Liver (tissue), 9 donors: ENCODE results near the gene MSI2. TPM values are rescaled to one million over a fixed set of nuclear protein-coding genes. Genes with fewer than 3 reads are reported as not detected.

Experiments
- DNase-seq: peaks from one replicate; pipeline ENCODE4 v3.0.0-alpha.2; 2017; ENCODE audit warnings: low spot score
- H3K27ac ChIP-seq, 2 donors: one replicate each; pipeline ENCODE4 v1.7.0; 2013; ENCODE audit warnings: inconsistent platforms in 2 of 2, low read length in 2 of 2, control low read depth in 1 of 2, low read depth in 1 of 2, mild to moderate bottlenecking in 1 of 2
- H3K27me3 ChIP-seq, 4 donors: one replicate each; pipeline versions ENCODE4 v1.6.1 to v1.7.0; 2013; ENCODE audit warnings: low read length in 3 of 4, inconsistent platforms in 1 of 4, mild to moderate bottlenecking in 1 of 4, moderate library complexity in 1 of 4; ENCODE audit not compliant: control insufficient read depth in 4 of 4, insufficient read depth in 4 of 4
- H3K36me3 ChIP-seq, 4 donors: one replicate each; pipeline versions ENCODE4 v1.6.1 to v1.7.0; 2013; ENCODE audit warnings: low read length in 3 of 4, mild to moderate bottlenecking in 3 of 4, low read depth in 1 of 4, moderate library complexity in 1 of 4; ENCODE audit not compliant: control insufficient read depth in 4 of 4, insufficient read depth in 3 of 4
- H3K4me1 ChIP-seq, 4 donors: one replicate each; pipeline versions ENCODE4 v1.6.1 to v1.7.0; 2013; ENCODE audit warnings: low read length in 3 of 4, mild to moderate bottlenecking in 3 of 4, moderate library complexity in 1 of 4; ENCODE audit not compliant: control insufficient read depth in 4 of 4, insufficient read depth in 4 of 4
- H3K4me3 ChIP-seq, 3 donors: one replicate each; pipeline versions ENCODE4 v1.6.1 to v1.7.0; 2013; ENCODE audit warnings: low read length in 3 of 3, control low read depth in 1 of 3, low read depth in 1 of 3, mild to moderate bottlenecking in 1 of 3
- H3K9ac ChIP-seq, 2 donors: one replicate each; pipeline ENCODE4 v1.7.0; 2013; ENCODE audit warnings: low read length in 2 of 2, mild to moderate bottlenecking in 2 of 2, moderate library complexity in 2 of 2, control low read depth in 1 of 2, low read depth in 1 of 2
- H3K9me3 ChIP-seq, 4 donors: one replicate each; pipeline versions ENCODE4 v1.6.1 to v1.7.0; 2013; ENCODE audit warnings: low read length in 3 of 4; ENCODE audit not compliant: control insufficient read depth in 4 of 4
- CTCF ChIP-seq: fragments of 150-350 bp; IDR thresholded peaks from 2 replicates; pipeline ENCODE4 v1.5.1; 2017; ENCODE audit warnings: improper control_type of control experiment, low read depth, low read length; ENCODE audit not compliant: missing input control
- EGR1 ChIP-seq, 2 donors: IDR thresholded peaks; 2 replicates each; pipeline ENCODE4 v1.6.1; 2016 to 2018; ENCODE audit warnings: antibody characterized with exemption in 2 of 2, low read depth in 2 of 2
- FOXA1 ChIP-seq: IDR thresholded peaks from 2 replicates; pipeline ENCODE4 v1.6.1; 2016; ENCODE audit warnings: antibody characterized with exemption
- FOXA2 ChIP-seq: IDR thresholded peaks from 2 replicates; pipeline ENCODE4 v1.6.1; 2016; ENCODE audit warnings: antibody characterized with exemption
- GABPA ChIP-seq, 2 donors: IDR thresholded peaks in 1 of 2; conservative IDR thresholded peaks in 1 of 2; 2 replicates each; pipeline ENCODE4 v1.6.1; 2016; ENCODE audit warnings: antibody characterized with exemption in 2 of 2, mild to moderate bottlenecking in 1 of 2, moderate library complexity in 1 of 2
- HNF4A ChIP-seq, 2 donors: conservative IDR thresholded peaks; 2 replicates each; pipeline ENCODE4 v1.6.1; 2016; ENCODE audit warnings: antibody characterized with exemption in 2 of 2, mild to moderate bottlenecking in 2 of 2
- HNF4G ChIP-seq: IDR thresholded peaks from 2 replicates; pipeline ENCODE4 v1.6.1; 2016; ENCODE audit warnings: antibody characterized with exemption
- JUND ChIP-seq, 2 donors: IDR thresholded peaks; 2 replicates each; pipeline ENCODE4 v1.6.1; 2016; ENCODE audit warnings: antibody characterized with exemption in 2 of 2
- MAX ChIP-seq: IDR thresholded peaks from 2 replicates; pipeline ENCODE4 v1.6.1; 2016; ENCODE audit warnings: antibody characterized with exemption
- NR2F2 ChIP-seq: IDR thresholded peaks from 2 replicates; pipeline ENCODE4 v1.6.1; 2016; ENCODE audit warnings: antibody characterized with exemption
- RAD21 ChIP-seq, 2 donors: IDR thresholded peaks; 2 replicates each; pipeline ENCODE4 v1.6.1; 2016; ENCODE audit warnings: antibody characterized with exemption in 2 of 2, mild to moderate bottlenecking in 2 of 2
- REST ChIP-seq: IDR thresholded peaks from 2 replicates; pipeline ENCODE4 v1.6.1; 2016; ENCODE audit warnings: antibody characterized with exemption, mild to moderate bottlenecking
- RXRA ChIP-seq, 2 donors: IDR thresholded peaks; 2 replicates each; pipeline ENCODE4 v1.6.1; 2017 to 2018; ENCODE audit warnings: antibody characterized with exemption in 2 of 2, mild to moderate bottlenecking in 1 of 2
- SP1 ChIP-seq: IDR thresholded peaks from 2 replicates; pipeline ENCODE4 v1.6.1; 2018; ENCODE audit warnings: antibody characterized with exemption, mild to moderate bottlenecking
- TAF1 ChIP-seq: conservative IDR thresholded peaks from 2 replicates; pipeline ENCODE4 v1.6.1; 2016; ENCODE audit warnings: antibody characterized with exemption, mild to moderate bottlenecking
- YY1 ChIP-seq: IDR thresholded peaks from 2 replicates; pipeline ENCODE4 v1.6.1; 2016; ENCODE audit warnings: antibody characterized with exemption, mild to moderate bottlenecking
- WGBS: extraction: QIAGEN DNeasy Blood & Tissue Kit; methylation state at CpG from one replicate; pipeline ENCODE4 v1.1.7; 2013; 5-methylcytosine and 5-hydroxymethylcytosine counted together
- polyA plus RNA-seq, 2 donors: library from polyadenylated mRNA; stranded (reverse) in 1 of 2; unstranded in 1 of 2; fragments of 200-250 nt in 1 of 2; fragments of >200 nt in 1 of 2; fragmentation: Nextera tagmentation in 1 of 2; extraction: Ambion mirVana in 1 of 2; gene quantifications; one replicate each; pipeline versions ENCODE4 v1.2.1 to v1.2.3, GENCODE V29; 2013 to 2015
- total RNA-seq, 2 donors: library from RNA; depleted of rRNA; stranded (reverse); fragments of >200 nt; gene quantifications; one replicate each; pipeline ENCODE4 v1.2.3, GENCODE V29; 2014
- TF ChIP-seq, protein P1 (sequence below): IDR thresholded peaks from 2 replicates; pipeline ENCODE4 v1.6.1; 2016; ENCODE audit warnings: antibody characterized with exemption
- TF ChIP-seq, protein P2 (sequence below): IDR thresholded peaks from 2 replicates; pipeline ENCODE4 v1.6.1; 2016; ENCODE audit warnings: antibody characterized with exemption
- donor health status: healthy.
- donor health status: healthy.
- donor health status: healthy.
- donor health status: healthy.
- donor health status: healthy.

Gene MSI2
- total and polyA plus RNA-seq, 4 donors: 5.7 to 15.6 (median 9.2) TPM

DNA sequence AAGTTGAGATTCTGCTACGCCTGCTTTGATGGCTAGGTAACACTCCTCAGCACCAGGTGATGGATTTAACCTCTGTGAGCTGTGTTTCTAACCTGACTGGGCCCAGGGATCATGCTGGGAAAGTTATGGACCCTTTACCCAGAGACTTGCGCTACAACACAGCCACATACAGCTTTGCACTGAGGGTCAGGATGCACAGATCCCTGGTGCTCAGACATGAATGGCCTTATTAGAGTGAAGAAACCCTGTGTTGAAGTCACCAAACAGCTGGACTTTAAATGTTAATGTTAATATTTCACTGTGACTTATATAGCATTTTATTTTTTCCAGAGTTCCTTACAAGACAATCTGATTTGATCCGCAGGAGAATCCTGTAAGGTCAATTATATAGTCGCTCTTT, 114.3 kb downstream of the MSI2 start:
- TF ChIP-seq CTCF (no peak), NR2F2 (no peak)
- H3K36me3 ChIP-seq: no peaks in the 10 kb centered on the region
- no peak overlapping the region for H3K27ac ChIP-seq
- no peak for DNase-seq
- peaks cover 0 to 8% (median 5%) of the 10 kb centered on the region in 4 donors for H3K9me3 ChIP-seq
- no peak overlapping the region for H3K9ac ChIP-seq
- peaks cover 0 to 7% (median 0%) of the 10 kb centered on the region in 4 donors for H3K27me3 ChIP-seq
- WGBS: 97% methylated on average over 4 of the region's 4 CpGs
- H3K4me1 ChIP-seq: peaks cover 8 to 24% (median 21%) of the 10 kb centered on the region in 4 donors
- H3K4me3 ChIP-seq: no peak overlapping the region

- TF ChIP-seq TAF1 (no peak), JUND (IDR thresholded peaks at IDR 0.05) (peak; percentile 31 to 90), FOXA2 (peak; percentile 58), NR2F2 (no peak), CTCF (no peak), GABPA (IDR thresholded peaks at IDR 0.05 in 1 of 2, conservative IDR thresholded peaks at IDR 0.05 in 1 of 2) (no peak), HNF4A (conservative IDR thresholded peaks at IDR 0.05) (peak in 1 of 2 donors; percentile 58), EGR1 (IDR thresholded peaks at IDR 0.05; ENCODE audit: low read depth in 2 of 2) (peak in 1 of 2 donors; percentile 17), REST (no peak), RXRA (IDR thresholded peaks at IDR 0.05) (peak; percentile 8 to 68), MAX (peak; percentile 49), YY1 (no peak), FOXA1 (peak; percentile 12), RAD21 (IDR thresholded peaks at IDR 0.05) (peak in 1 of 2 donors; percentile 24), SP1 (no peak), HNF4G (no peak)
- TF ChIP-seq, protein P1, sequence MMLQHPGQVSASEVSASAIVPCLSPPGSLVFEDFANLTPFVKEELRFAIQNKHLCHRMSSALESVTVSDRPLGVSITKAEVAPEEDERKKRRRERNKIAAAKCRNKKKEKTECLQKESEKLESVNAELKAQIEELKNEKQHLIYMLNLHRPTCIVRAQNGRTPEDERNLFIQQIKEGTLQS: no peak
- TF ChIP-seq, protein P2, sequence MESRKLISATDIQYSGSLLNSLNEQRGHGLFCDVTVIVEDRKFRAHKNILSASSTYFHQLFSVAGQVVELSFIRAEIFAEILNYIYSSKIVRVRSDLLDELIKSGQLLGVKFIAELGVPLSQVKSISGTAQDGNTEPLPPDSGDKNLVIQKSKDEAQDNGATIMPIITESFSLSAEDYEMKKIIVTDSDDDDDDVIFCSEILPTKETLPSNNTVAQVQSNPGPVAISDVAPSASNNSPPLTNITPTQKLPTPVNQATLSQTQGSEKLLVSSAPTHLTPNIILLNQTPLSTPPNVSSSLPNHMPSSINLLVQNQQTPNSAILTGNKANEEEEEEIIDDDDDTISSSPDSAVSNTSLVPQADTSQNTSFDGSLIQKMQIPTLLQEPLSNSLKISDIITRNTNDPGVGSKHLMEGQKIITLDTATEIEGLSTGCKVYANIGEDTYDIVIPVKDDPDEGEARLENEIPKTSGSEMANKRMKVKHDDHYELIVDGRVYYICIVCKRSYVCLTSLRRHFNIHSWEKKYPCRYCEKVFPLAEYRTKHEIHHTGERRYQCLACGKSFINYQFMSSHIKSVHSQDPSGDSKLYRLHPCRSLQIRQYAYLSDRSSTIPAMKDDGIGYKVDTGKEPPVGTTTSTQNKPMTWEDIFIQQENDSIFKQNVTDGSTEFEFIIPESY: no peak
- WGBS: 32% methylated on average over 3 of the region's 3 CpGs
These were observed 115.8 kb downstream of the MSI2 start for GRCh38 chr17:57372156-57372555.

More at GRCh38 chr17:57372156-57372555, 115.8 kb downstream of the MSI2 start:
- Histone ChIP-seq H3K27ac (no peak overlapping the region), H3K36me3 (no peaks in the 10 kb centered on the region), H3K9ac (no peak overlapping the region), H3K27me3 (peaks cover 0 to 7% (median 0%) of the 10 kb centered on the region in 4 donors), H3K9me3 (peaks cover 0 to 8% (median 5%) of the 10 kb centered on the region in 4 donors), H3K4me1 (peaks cover 8 to 27% (median 21%) of the 10 kb centered on the region in 4 donors), H3K4me3 (no peak overlapping the region)
- no peak for DNase-seq
